Caco-2 (cell line): Measurements from ENCODE around the gene BMPR1B. TPM values are rescaled to one million over a fixed set of nuclear protein-coding genes. Genes with fewer than 3 reads are reported as not detected.

Source experiments
- BruUV-seq: library from RNA; stranded (reverse); fragments of 400-500 nt; replicated peaks from 2 replicates; lab custom pipeline; 2021; lab: Mats Ljungman, UMichigan
- CTCF ChIA-PET: fragments of 300-600 bp; sonication (Branson Sonifier 250); formaldehyde crosslinking; loops from one replicate; lab custom pipeline; 2022; ENCODE audit warnings: antibody characterized with exemption; lab: Charles Lee
- POLR2A ChIA-PET: fragments of 300-600 bp; sonication (Branson Sonifier 250); formaldehyde crosslinking; loops from one replicate; lab custom pipeline; 2022; ENCODE audit warnings: antibody characterized with exemption; lab: Charles Lee
- DNase-seq, 2 experiments: peaks; one replicate each; pipeline versions ENCODE4 v3.0.0 to v3.0.0-alpha.2; 2020 to 2022
- H3K27me3 ChIP-seq: replicated peaks from 2 replicates; pipeline ENCODE4 v1.6.0; 2011; ENCODE audit warnings: low read length; ENCODE audit not compliant: control insufficient read depth, insufficient read depth
- H3K36me3 ChIP-seq: 2 replicates; pipeline ENCODE4 v1.5.1; 2011; ENCODE audit warnings: low read length; ENCODE audit not compliant: control insufficient read depth, insufficient read depth
- H3K4me1 ChIP-seq: fragments of 250-450 bp; sonication (Bioruptor Pico); 2 replicates; pipeline ENCODE4 v1.5.1; 2020; ENCODE audit warnings: mild to moderate bottlenecking
- H3K4me3 ChIP-seq: 2 replicates; pipeline ENCODE4 v1.5.1; 2011; ENCODE audit warnings: low read depth, mild to moderate bottlenecking, control low read depth, low read length
- H3K9me3 ChIP-seq: fragments of 250-450 bp; sonication (Bioruptor Pico); 2 replicates; pipeline ENCODE4 v1.5.1; 2020; ENCODE audit warnings: mild to moderate bottlenecking, moderate library complexity
- H3K27ac Mint-ChIP-seq: one replicate; pipeline ENCODE4 v1.8.0; 2022; ENCODE audit warnings: mixed read lengths; ENCODE audit not compliant: unreplicated experiment
- H3K27me3 Mint-ChIP-seq: one replicate; pipeline ENCODE4 v1.8.0; 2022; ENCODE audit warnings: mixed read lengths; ENCODE audit not compliant: insufficient read depth, unreplicated experiment
- H3K36me3 Mint-ChIP-seq: one replicate; pipeline ENCODE4 v1.8.0; 2022; ENCODE audit warnings: mild to moderate bottlenecking, mixed read lengths; ENCODE audit not compliant: insufficient read depth, unreplicated experiment
- H3K4me1 Mint-ChIP-seq: one replicate; pipeline ENCODE4 v1.8.0; 2022; ENCODE audit warnings: low read depth, mixed read lengths; ENCODE audit not compliant: unreplicated experiment
- H3K4me3 Mint-ChIP-seq: one replicate; pipeline ENCODE4 v1.8.0; 2022; ENCODE audit warnings: mild to moderate bottlenecking, moderate library complexity, mixed read lengths; ENCODE audit not compliant: unreplicated experiment
- H3K9me3 Mint-ChIP-seq: one replicate; pipeline ENCODE4 v1.8.0; 2022; ENCODE audit warnings: mixed read lengths; ENCODE audit not compliant: unreplicated experiment
- intact Hi-C: fragments of 100-400 bp; cut with micrococcal nuclease; formaldehyde crosslinking; loops from one replicate; pipeline ENCODE4 v1.10.0; 2022; ENCODE audit not compliant: unreplicated experiment
- total RNA-seq: library from RNA; stranded (reverse); gene quantifications from 2 replicates; pipeline ENCODE4 v1.2.3, GENCODE V29; 2022
- TF ChIP-seq, protein P1 (sequence below), 2 experiments: fragments of 200-600 bp in 1 of 2; IDR thresholded peaks; 1 replicate in 1 of 2; 2 replicates in 1 of 2; pipeline versions ENCODE4 v1.5.1 to v1.8.0; 2011 to 2022; ENCODE audit warnings: antibody characterized with exemption in 1 of 2, control low read depth in 1 of 2, inconsistent platforms in 1 of 2, low read depth in 1 of 2, low read length in 1 of 2, mild to moderate bottlenecking in 1 of 2, moderate library complexity in 1 of 2; ENCODE audit not compliant: insufficient read depth in 1 of 2, severe bottlenecking in 1 of 2, unreplicated experiment in 1 of 2

The BMPR1B gene
- total RNA-seq, 1 experiment from 2014 or later = 8.7 TPM

DNA sequence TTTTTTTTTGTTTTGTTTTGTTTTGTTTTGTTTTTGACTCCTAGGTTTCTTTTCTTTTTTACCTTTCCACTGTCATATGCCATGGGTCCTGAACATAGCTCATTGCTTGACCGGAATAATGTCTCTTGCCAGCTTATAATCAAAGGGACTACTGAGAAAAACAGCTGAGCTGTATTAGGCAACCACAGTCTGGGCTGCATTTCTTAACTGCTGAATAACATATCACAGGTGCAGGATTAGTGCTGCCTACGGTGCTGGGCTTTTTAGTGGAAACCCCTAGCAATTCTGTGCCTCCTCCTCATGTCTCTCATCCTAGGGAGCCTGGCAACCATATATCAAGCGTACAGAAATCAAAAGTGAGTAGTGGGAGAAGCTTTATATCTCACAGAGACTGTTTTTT lies 333.5 kb downstream of the BMPR1B start:
- Mint-ChIP-seq H3K27ac (peak overlapping the region; percentile 24), H3K36me3 (no peaks in the 10 kb centered on the region), H3K27me3 (no peaks in the 10 kb centered on the region), H3K4me3 (no peak overlapping the region), H3K9me3 (no peaks in the 10 kb centered on the region), H3K4me1 (peaks cover 20% of the 10 kb centered on the region)
- H3K36me3 ChIP-seq = no peaks in the 10 kb centered on the region
- H3K4me3 ChIP-seq = no peak overlapping the region
- intact Hi-C loops = no loop called here
- TF ChIP-seq, protein P1, sequence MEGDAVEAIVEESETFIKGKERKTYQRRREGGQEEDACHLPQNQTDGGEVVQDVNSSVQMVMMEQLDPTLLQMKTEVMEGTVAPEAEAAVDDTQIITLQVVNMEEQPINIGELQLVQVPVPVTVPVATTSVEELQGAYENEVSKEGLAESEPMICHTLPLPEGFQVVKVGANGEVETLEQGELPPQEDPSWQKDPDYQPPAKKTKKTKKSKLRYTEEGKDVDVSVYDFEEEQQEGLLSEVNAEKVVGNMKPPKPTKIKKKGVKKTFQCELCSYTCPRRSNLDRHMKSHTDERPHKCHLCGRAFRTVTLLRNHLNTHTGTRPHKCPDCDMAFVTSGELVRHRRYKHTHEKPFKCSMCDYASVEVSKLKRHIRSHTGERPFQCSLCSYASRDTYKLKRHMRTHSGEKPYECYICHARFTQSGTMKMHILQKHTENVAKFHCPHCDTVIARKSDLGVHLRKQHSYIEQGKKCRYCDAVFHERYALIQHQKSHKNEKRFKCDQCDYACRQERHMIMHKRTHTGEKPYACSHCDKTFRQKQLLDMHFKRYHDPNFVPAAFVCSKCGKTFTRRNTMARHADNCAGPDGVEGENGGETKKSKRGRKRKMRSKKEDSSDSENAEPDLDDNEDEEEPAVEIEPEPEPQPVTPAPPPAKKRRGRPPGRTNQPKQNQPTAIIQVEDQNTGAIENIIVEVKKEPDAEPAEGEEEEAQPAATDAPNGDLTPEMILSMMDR (IDR thresholded peaks at IDR 0.05; ENCODE audit: insufficient read depth in 1 of 2, low read depth in 1 of 2, low read length in 1 of 2, severe bottlenecking in 1 of 2, unreplicated experiment in 1 of 2) = no peak
- ChIA-PET POLR2A (no interaction called here), CTCF (interaction anchor here (0.8 kb wide), 1 partner anchor 468 kb away, joined by 3 read pairs; no protein-coding TSS in a partner anchor)
- H3K27me3 ChIP-seq = no peaks in the 10 kb centered on the region
- peaks cover 19% of the 10 kb centered on the region for H3K4me1 ChIP-seq
- no TSS peak for BruUV-seq
- DNase-seq = no peak
- no peaks in the 10 kb centered on the region for H3K9me3 ChIP-seq

- peaks cover 14% of the 10 kb centered on the region for H3K4me1 Mint-ChIP-seq
- TF ChIP-seq, protein P1 (IDR thresholded peaks at IDR 0.05; ENCODE audit: insufficient read depth in 1 of 2, low read depth in 1 of 2, low read length in 1 of 2, severe bottlenecking in 1 of 2, unreplicated experiment in 1 of 2) = no peak
- BruUV-seq = no TSS peak
- ChIA-PET POLR2A (no interaction called here), CTCF (no interaction called here)
- Histone ChIP-seq H3K4me1 (peaks cover 6% of the 10 kb centered on the region; the same call in 1 of the 2 replicates), H3K27me3 (no peaks in the 10 kb centered on the region), H3K4me3 (no peak overlapping the region), H3K36me3 (no peaks in the 10 kb centered on the region), H3K9me3 (no peaks in the 10 kb centered on the region)
- H3K27me3 Mint-ChIP-seq = no peaks in the 10 kb centered on the region
- DNase-seq = no peak
- H3K9me3 Mint-ChIP-seq = no peaks in the 10 kb centered on the region
- H3K36me3 Mint-ChIP-seq = no peaks in the 10 kb centered on the region
- H3K27ac Mint-ChIP-seq = no peak overlapping the region
- H3K4me3 Mint-ChIP-seq = no peak overlapping the region
- intact Hi-C loops = no loop called here
Observed at GRCh38 chr4:95092766-95093165, 335.0 kb downstream of the BMPR1B start.

DNA sequence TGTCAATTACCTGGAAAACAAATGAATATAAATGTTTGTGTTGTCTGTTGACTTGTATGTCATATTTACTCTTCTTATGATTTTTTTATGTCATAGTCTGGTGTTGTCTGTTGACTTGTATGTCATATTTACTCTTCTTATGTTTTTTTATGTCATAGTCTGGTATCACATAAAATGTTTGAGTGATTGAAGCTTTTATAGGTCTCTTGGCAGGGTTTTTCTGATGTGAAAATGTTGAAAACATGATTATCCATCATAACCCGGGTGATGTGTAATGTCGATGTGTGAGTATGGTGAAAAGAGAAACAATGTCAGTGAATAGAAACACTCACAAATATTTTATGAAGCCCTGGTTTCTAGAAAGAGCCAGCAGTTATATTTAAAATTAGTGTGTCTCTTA lies 335.7 kb downstream of the BMPR1B start:
- H3K4me1 ChIP-seq = peaks cover under 1% of the 10 kb centered on the region; the same call in 1 of the 2 replicates
- Mint-ChIP-seq H3K9me3 (no peaks in the 10 kb centered on the region), H3K27ac (no peak overlapping the region), H3K36me3 (no peaks in the 10 kb centered on the region), H3K4me3 (no peak overlapping the region), H3K4me1 (peaks cover 14% of the 10 kb centered on the region), H3K27me3 (no peaks in the 10 kb centered on the region)
- TF ChIP-seq, protein P1 (IDR thresholded peaks at IDR 0.05; ENCODE audit: insufficient read depth in 1 of 2, low read depth in 1 of 2, low read length in 1 of 2, severe bottlenecking in 1 of 2, unreplicated experiment in 1 of 2) = no peak
- no peaks in the 10 kb centered on the region for H3K36me3 ChIP-seq
- H3K9me3 ChIP-seq = no peaks in the 10 kb centered on the region
- no peak for DNase-seq
- H3K4me3 ChIP-seq = no peak overlapping the region
- POLR2A ChIA-PET = no interaction called here
- CTCF ChIA-PET = no interaction called here
- intact Hi-C loops = no loop called here
- H3K27me3 ChIP-seq = no peaks in the 10 kb centered on the region
- no TSS peak for BruUV-seq
